Fibroblast of lung (primary cell): ENCODE results near the gene MPG.

ENCODE experiments used
- EZH2 ChIP-seq: IDR thresholded peaks from 2 replicates; pipeline ENCODE4 v1.5.1; 2012; ENCODE audit warnings: low read length, control low read depth, mild to moderate bottlenecking; ENCODE audit errors: missing control alignments
- TF ChIP-seq, protein P1 (sequence below), 2 donors: IDR thresholded peaks in 1 of 2; conservative IDR thresholded peaks in 1 of 2; 1 replicate in 1 of 2; 2 replicates in 1 of 2; pipeline ENCODE4 v1.5.1; 2011 to 2012; ENCODE audit warnings: low read length in 2 of 2, control low read depth in 1 of 2, inconsistent platforms in 1 of 2, low read depth in 1 of 2, mild to moderate bottlenecking in 1 of 2

DNA sequence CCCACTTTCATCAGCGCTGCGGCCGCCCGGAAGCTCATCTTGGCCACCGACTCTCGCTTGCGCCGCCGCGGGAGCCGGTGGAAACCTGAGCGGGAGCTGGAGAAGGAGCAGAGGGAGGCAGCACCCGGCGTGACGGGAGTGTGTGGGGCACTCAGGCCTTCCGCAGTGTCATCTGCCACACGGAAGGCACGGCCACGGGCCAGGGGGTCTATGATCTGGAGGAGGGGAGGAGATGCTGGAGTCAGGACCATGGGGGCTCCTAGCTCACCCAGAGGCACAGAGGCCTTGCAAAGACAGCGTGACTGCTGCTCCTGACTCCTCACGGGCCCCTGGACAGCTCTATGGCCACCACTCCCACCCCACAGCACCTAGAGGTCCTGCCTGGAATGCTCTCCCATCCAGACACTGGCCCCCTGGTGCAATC is 15.0 kb upstream of the MPG start:
- TF ChIP-seq, protein P1, sequence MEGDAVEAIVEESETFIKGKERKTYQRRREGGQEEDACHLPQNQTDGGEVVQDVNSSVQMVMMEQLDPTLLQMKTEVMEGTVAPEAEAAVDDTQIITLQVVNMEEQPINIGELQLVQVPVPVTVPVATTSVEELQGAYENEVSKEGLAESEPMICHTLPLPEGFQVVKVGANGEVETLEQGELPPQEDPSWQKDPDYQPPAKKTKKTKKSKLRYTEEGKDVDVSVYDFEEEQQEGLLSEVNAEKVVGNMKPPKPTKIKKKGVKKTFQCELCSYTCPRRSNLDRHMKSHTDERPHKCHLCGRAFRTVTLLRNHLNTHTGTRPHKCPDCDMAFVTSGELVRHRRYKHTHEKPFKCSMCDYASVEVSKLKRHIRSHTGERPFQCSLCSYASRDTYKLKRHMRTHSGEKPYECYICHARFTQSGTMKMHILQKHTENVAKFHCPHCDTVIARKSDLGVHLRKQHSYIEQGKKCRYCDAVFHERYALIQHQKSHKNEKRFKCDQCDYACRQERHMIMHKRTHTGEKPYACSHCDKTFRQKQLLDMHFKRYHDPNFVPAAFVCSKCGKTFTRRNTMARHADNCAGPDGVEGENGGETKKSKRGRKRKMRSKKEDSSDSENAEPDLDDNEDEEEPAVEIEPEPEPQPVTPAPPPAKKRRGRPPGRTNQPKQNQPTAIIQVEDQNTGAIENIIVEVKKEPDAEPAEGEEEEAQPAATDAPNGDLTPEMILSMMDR (conservative IDR thresholded peaks at IDR 0.05 in 1 of 2, IDR thresholded peaks at IDR 0.05 in 1 of 2; ENCODE audit: low read depth in 1 of 2, low read length in 2 of 2), result no peak
- no peak for TF ChIP-seq EZH2
